Type B pancreatic cell (in vitro differentiated cells): Measurements from ENCODE around the gene GNA15. TPM values are rescaled to one million over a fixed set of nuclear protein-coding genes. Genes with fewer than 3 reads are reported as not detected.
"Not testable (repeated sequence)": the region's sequence is repeated elsewhere in the genome, so short reads cannot be mapped to it uniquely, and the experiment has no call there.

Experiments
- DNase-seq: peaks from one replicate; pipeline ENCODE4 v3.0.0; 2021; ENCODE audit warnings: mixed read lengths; ENCODE audit not compliant: unreplicated experiment; ENCODE audit errors: extremely low spot score
- H3K27ac Mint-ChIP-seq: 2 replicates; pipeline ENCODE4 v1.8.0; 2021; ENCODE audit warnings: mild to moderate bottlenecking, mixed read lengths
- H3K27me3 Mint-ChIP-seq: 2 replicates; pipeline ENCODE4 v1.8.0; 2021; ENCODE audit warnings: mixed read lengths
- H3K36me3 Mint-ChIP-seq: 2 replicates; pipeline ENCODE4 v1.8.0; 2021; ENCODE audit warnings: mixed read lengths
- H3K4me1 Mint-ChIP-seq: one replicate; pipeline ENCODE4 v1.8.0; 2021; ENCODE audit warnings: mixed read lengths; ENCODE audit not compliant: unreplicated experiment
- H3K4me3 Mint-ChIP-seq: 2 replicates; pipeline ENCODE4 v1.8.0; 2021; ENCODE audit warnings: mild to moderate bottlenecking, mixed read lengths
- H3K9me3 Mint-ChIP-seq: 2 replicates; pipeline ENCODE4 v1.8.0; 2021; ENCODE audit warnings: mixed read lengths
- total RNA-seq: library from RNA; stranded (reverse); gene quantifications from 2 replicates; pipeline ENCODE4 v1.2.1, GENCODE V29; 2021; ENCODE audit warnings: low replicate concordance
- TF ChIP-seq, protein P1 (sequence below): fragments of 200-600 bp; sonication (generic); conservative IDR thresholded peaks from 2 replicates; pipeline ENCODE4 v1.5.0; 2021; ENCODE audit warnings: antibody characterized with exemption, mild to moderate bottlenecking

Gene GNA15
- total RNA-seq, 1 donor from 2014 or later, result 1.6 TPM

DNA sequence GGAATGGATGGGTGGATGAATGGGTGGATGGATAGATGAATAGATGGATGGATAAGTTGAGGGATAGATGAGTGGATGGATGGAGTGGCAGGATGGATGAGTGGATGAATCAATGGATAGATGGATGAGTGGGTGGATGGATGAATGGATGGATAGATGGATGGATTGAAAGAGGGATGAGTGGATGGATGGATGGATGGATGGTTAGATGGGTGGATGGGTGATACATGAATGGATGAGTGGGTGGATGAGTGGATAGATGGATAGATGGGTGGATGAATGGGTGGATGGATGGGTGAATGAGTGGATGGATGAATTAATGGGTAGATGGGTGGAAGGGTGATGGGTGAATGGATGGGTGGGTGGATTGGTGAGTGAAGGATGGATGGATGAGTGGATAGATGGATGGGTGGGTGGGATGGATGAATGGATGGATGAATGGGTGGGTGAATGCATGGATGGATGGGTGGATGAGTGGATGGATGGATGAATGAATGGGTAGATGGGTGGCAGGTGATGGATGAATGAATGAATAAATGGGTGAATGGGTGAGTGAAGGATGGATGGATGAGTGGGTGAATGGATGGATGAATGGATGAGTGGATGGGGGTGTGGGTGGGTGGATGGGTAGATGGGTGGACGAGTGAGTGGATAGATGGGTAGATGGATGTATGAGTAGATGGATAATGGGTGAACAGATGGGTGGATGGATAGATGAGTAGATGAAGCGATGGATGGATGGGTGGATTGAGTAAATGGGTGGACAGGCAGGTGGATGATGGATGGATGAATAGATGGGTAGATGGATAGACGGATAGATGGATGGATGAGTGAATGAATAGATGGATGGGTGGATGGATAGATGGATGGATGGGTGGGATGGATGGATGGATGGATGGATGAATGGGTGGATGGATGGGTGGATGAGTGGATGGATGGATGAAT is 17.7 kb downstream of the GNA15 start:
- TF ChIP-seq, protein P1, sequence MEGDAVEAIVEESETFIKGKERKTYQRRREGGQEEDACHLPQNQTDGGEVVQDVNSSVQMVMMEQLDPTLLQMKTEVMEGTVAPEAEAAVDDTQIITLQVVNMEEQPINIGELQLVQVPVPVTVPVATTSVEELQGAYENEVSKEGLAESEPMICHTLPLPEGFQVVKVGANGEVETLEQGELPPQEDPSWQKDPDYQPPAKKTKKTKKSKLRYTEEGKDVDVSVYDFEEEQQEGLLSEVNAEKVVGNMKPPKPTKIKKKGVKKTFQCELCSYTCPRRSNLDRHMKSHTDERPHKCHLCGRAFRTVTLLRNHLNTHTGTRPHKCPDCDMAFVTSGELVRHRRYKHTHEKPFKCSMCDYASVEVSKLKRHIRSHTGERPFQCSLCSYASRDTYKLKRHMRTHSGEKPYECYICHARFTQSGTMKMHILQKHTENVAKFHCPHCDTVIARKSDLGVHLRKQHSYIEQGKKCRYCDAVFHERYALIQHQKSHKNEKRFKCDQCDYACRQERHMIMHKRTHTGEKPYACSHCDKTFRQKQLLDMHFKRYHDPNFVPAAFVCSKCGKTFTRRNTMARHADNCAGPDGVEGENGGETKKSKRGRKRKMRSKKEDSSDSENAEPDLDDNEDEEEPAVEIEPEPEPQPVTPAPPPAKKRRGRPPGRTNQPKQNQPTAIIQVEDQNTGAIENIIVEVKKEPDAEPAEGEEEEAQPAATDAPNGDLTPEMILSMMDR, result no peak
- H3K9me3 Mint-ChIP-seq, result no peaks in the 10 kb centered on the region
- H3K4me3 Mint-ChIP-seq, result no peak overlapping the region
- no peak overlapping the region for H3K27ac Mint-ChIP-seq
- no peaks in the 10 kb centered on the region for H3K36me3 Mint-ChIP-seq
- DNase-seq, result no peak
- H3K4me1 Mint-ChIP-seq, result no peaks in the 10 kb centered on the region
- peaks cover 16% of the 10 kb centered on the region for H3K27me3 Mint-ChIP-seq

DNA sequence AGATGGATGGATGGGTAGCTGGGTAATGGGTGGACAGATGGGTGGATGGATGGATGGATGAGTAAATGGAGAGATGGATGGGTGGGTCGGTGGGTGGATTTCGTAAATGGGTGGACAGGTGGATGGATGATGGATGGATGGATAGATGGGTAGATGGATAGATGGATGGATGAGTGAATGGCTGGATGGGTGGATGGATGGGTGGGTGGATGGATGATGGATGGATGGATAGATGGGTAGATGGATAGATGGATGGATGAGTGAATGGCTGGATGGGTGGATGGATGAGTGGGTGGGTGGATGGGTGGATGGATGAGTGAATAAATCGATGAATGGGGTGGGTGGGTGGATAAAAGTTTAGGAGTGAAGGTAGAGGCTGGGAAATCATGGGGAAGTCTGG is 18.6 kb downstream of the GNA15 start:
- peaks cover 14% of the 10 kb centered on the region for H3K27me3 Mint-ChIP-seq
- not testable (repeated sequence) for H3K4me1 Mint-ChIP-seq, H3K9me3 Mint-ChIP-seq, DNase-seq, H3K36me3 Mint-ChIP-seq, H3K27ac Mint-ChIP-seq, H3K4me3 Mint-ChIP-seq

DNA sequence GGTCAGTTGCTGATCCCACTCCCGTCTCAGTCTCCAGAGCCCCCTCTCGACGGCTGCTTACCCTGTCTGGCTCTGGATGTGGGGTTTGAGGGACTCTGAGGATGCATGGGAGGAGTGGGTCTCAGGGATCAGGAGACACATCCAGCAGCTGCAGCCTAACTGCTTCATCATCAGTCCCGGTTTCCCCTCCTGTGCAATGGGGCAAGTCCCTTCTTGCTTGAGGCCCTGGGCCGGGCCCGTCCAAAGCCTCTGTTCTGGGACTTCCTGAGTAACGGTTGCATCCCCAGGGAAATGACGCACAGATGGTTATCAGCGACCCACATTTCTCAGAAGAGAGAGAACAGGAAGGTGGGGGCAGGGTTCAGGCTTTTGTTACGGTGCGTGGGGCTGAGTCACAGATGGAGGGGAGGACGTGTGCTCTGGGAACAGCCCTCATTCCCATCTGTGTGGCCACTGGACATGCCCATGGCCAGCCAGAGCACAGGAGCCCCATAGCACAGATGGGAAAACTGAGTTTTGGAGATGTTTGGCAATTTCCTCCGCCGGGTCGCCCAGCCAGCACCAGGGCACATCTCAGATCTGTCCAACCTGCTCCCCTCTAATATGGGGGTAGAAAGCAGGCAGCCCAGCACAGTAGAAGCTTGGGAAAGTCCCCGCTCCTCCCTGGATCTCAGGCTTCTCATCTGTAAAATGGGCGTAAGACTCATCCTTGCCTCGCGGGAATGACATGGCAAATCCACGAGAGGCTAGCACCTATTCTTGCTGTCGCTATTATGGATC is 19.3 kb downstream of the GNA15 start:
- Mint-ChIP-seq H3K4me3 (no peak overlapping the region), H3K27ac (no peak overlapping the region), H3K36me3 (no peaks in the 10 kb centered on the region), H3K27me3 (peaks cover 11% of the 10 kb centered on the region), H3K4me1 (no peaks in the 10 kb centered on the region), H3K9me3 (no peaks in the 10 kb centered on the region)
- DNase-seq, result no peak
- TF ChIP-seq, protein P1, result no peak

DNA sequence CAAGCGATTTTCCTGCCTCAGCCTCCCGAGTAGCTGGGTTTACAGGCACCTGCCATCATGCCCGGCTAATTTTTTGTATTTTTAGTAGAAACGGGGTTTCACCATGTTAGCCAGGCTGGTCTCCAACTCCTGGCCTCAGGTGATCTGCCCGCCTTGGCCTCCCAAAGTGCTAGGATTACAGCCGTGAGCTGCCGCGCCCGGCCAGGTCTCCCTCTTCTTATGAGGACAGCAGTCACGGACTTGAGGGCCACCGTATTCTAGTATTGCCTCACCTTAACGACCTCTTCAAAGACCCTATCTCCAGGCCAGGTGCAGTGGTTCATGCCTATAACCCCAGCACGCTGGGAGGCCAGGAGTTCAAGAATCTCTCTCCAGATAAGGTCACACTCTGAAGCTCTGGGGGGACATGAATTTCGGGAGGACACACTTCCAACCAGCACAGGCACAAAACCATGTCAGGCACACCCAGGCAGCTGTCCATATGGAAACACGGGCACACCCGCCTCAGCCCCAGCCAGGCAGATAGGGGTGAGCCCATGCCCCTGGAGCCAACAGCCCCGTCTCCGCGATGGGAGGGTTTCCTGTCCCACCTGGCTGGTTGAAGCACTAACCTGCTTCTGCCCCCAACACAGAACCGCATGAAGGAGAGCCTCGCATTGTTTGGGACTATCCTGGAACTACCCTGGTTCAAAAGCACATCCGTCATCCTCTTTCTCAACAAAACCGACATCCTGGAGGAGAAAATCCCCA is 21.4 kb downstream of the GNA15 start:
- H3K27ac Mint-ChIP-seq, result no peak overlapping the region

DNA sequence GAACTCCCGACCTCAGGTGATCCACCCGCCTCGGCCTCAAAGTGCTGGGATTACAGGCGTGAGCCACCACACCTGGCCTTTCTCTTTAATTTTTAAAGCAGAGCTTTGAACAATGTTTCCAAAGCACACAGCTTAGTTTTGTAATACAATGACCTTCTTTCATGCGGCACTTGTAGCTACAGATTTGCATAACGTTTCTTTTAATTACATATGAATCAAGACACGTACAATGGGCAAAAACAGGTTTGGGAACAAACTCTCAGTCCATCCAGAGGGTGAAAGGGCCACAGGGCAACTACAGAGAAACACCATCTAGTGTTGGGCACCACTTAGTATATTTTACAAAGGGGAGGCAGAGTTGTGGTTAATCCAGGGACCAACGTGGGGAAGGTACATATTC is 23.7 kb downstream of the GNA15 start:
- peaks cover 18% of the 10 kb centered on the region for H3K27me3 Mint-ChIP-seq
- no peaks in the 10 kb centered on the region for H3K9me3 Mint-ChIP-seq
- H3K27ac Mint-ChIP-seq, result no peak overlapping the region
- H3K4me3 Mint-ChIP-seq, result no peak overlapping the region
- no peak for DNase-seq
- H3K4me1 Mint-ChIP-seq, result peaks cover 6% of the 10 kb centered on the region
- TF ChIP-seq, protein P1, result no peak
- no peaks in the 10 kb centered on the region for H3K36me3 Mint-ChIP-seq

More for the DNA sequence above, 21.4 kb downstream of the GNA15 start:
- Mint-ChIP-seq H3K9me3 (no peaks in the 10 kb centered on the region), H3K4me3 (no peak overlapping the region), H3K27me3 (peaks cover 13% of the 10 kb centered on the region), H3K4me1 (no peaks in the 10 kb centered on the region), H3K36me3 (no peaks in the 10 kb centered on the region)
- TF ChIP-seq, protein P1, result no peak
- no peak for DNase-seq
